HEK293T (cell line): ENCODE results near the gene MEF2D.

Experiments
- ARNT ChIP-seq: fragments of 450-650 bp; IDR thresholded peaks from 2 replicates; pipeline ENCODE4 v1.6.1; 2017; ENCODE audit warnings: mild to moderate bottlenecking
- CTBP1 ChIP-seq: fragments of 450-650 bp; IDR thresholded peaks from 2 replicates; pipeline ENCODE4 v1.6.1; 2016; ENCODE audit warnings: borderline replicate concordance
- ELF4 ChIP-seq: fragments of 450-650 bp; IDR thresholded peaks from 2 replicates; pipeline ENCODE4 v1.6.1; 2017; ENCODE audit warnings: antibody characterized with exemption
- LEF1 ChIP-seq: fragments of 450-650 bp; IDR thresholded peaks from 2 replicates; pipeline ENCODE4 v1.6.1; 2017; ENCODE audit warnings: mild to moderate bottlenecking, borderline replicate concordance
- NFRKB ChIP-seq: fragments of 450-650 bp; IDR thresholded peaks from 2 replicates; pipeline ENCODE4 v1.6.1; 2016; ENCODE audit warnings: mild to moderate bottlenecking, moderate library complexity
- SP1 ChIP-seq: fragments of 450-650 bp; IDR thresholded peaks from 2 replicates; pipeline ENCODE4 v1.6.1; 2017
- SUZ12 ChIP-seq: fragments of 450-650 bp; IDR thresholded peaks from 2 replicates; pipeline ENCODE4 v1.6.1; 2016; ENCODE audit warnings: mild to moderate bottlenecking
- TARDBP ChIP-seq: fragments of 450-650 bp; IDR thresholded peaks from 2 replicates; pipeline ENCODE4 v1.6.1; 2016

GRCh38 chr1:156533568-156534220 is 33.1 kb upstream of the MEF2D start:
- no peak for TF ChIP-seq LEF1
- no peak for TF ChIP-seq SUZ12
- no peak for TF ChIP-seq ARNT
- TF ChIP-seq SP1, result no peak
- TF ChIP-seq ELF4, result no peak
- no peak for TF ChIP-seq TARDBP
- TF ChIP-seq NFRKB, result no peak
- TF ChIP-seq CTBP1, result no peak
